DND-41 (cell line): ENCODE data around the gene MSH3.

ENCODE experiments used
- CTCF ChIP-seq: IDR thresholded peaks from 2 replicates; pipeline ENCODE4 v1.5.1; 2012; ENCODE audit warnings: borderline replicate concordance, low read length, moderate library complexity, mild to moderate bottlenecking; ENCODE audit not compliant: poor library complexity, severe bottlenecking; ENCODE audit errors: extremely low read depth
- EZH2 ChIP-seq: IDR thresholded peaks from 3 replicates; pipeline ENCODE4 v1.6.1; 2012; ENCODE audit warnings: borderline replicate concordance, low read depth, mild to moderate bottlenecking, moderate library complexity, low read length, inconsistent platforms; ENCODE audit not compliant: severe bottlenecking

- no peak for TF ChIP-seq CTCF
- TF ChIP-seq EZH2 = no peak
These were observed 22.3 kb downstream of the MSH3 start for GRCh38 chr5:80676706-80677105.
